ENCODE results near the gene NF1. TPM values are rescaled to one million over a fixed set of nuclear protein-coding genes. Genes with fewer than 3 reads are reported as not detected.
"Not testable (repeated sequence)": the region's sequence is repeated elsewhere in the genome, so short reads cannot be mapped to it uniquely, and the experiment has no call there.

The NF1 gene
- total RNA-seq, 1 donor from 2014 or later, result 30.0 TPM

DNA sequence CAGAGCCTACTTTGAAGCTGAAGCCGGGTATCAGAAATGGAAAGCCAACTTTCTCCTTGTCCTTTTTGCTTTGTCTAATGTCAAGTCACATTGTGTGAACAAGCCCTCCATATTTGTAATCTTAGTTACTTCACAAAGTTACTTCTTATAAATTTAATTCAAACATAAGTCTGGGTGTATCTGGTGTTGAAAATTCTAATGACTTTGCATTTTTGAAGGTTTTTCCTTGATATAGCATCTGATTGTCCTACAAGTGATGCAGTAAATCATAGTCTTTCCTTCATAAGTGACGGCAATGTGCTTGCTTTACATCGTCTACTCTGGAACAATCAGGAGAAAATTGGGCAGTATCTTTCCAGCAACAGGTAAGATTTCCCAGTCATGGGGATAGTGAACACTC is 165.4 kb downstream of the NF1 start:
- Mint-ChIP-seq H3K27ac (no peak overlapping the region), H3K9me3 (no peaks in the 10 kb centered on the region), H3K27me3 (ENCODE audit: insufficient read depth) (no peaks in the 10 kb centered on the region), H3K4me3 (no peak overlapping the region), H3K4me1 (ENCODE audit: low read depth) (no peaks in the 10 kb centered on the region), H3K36me3 (ENCODE audit: low read depth) (no peaks in the 10 kb centered on the region)
- intact Hi-C loops (cut with micrococcal nuclease), result no loop called here
- no peak for DNase-seq (ENCODE audit: low spot score)

GRCh38 chr17:31261601-31262000 is 166.8 kb downstream of the NF1 start:
- intact Hi-C loops (cut with micrococcal nuclease), result no loop called here
- no peaks in the 10 kb centered on the region for H3K9me3 Mint-ChIP-seq
- H3K27me3 Mint-ChIP-seq (ENCODE audit: insufficient read depth), result no peaks in the 10 kb centered on the region
- DNase-seq (ENCODE audit: low spot score), result no peak
- H3K4me3 Mint-ChIP-seq, result no peak overlapping the region
- H3K27ac Mint-ChIP-seq, result no peak overlapping the region
- H3K36me3 Mint-ChIP-seq (ENCODE audit: low read depth), result peaks cover 3% of the 10 kb centered on the region
- H3K4me1 Mint-ChIP-seq (ENCODE audit: low read depth), result no peaks in the 10 kb centered on the region

- H3K4me3 Mint-ChIP-seq; intact Hi-C loops (cut with micrococcal nuclease): not testable (repeated sequence)
Measured at GRCh38 chr17:31262923-31263322, 168.1 kb downstream of the NF1 start.

DNA sequence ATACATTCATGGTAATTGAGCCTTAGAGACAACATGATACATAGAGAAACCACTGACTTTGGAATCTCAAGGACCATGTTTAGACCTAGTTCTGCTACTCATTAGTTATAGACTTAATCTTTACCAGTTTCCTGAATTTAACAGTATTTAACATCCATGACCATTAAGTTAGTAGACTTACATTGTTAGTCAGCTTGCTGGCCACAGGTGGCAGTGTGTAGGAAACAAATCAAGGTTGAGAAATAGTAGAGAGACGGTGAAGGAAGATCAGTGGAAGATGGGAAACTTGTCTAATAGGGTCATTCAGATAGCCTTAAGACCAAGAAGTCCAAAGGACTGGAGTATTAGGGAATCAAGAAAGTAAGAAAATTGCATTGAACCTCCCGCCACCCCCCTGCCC is 171.3 kb downstream of the NF1 start:
- no peaks in the 10 kb centered on the region for H3K4me1 Mint-ChIP-seq (ENCODE audit: low read depth)
- no peak for DNase-seq (ENCODE audit: low spot score)
- H3K9me3 Mint-ChIP-seq, result no peaks in the 10 kb centered on the region
- H3K36me3 Mint-ChIP-seq (ENCODE audit: low read depth), result peaks cover 12% of the 10 kb centered on the region
- no peak overlapping the region for H3K27ac Mint-ChIP-seq
- no peaks in the 10 kb centered on the region for H3K27me3 Mint-ChIP-seq (ENCODE audit: insufficient read depth)
- intact Hi-C loops (cut with micrococcal nuclease), result loop anchor here (1.0 kb wide), 1 partner anchor 107 kb away; no protein-coding TSS in a partner anchor
- H3K4me3 Mint-ChIP-seq, result no peak overlapping the region

More at GRCh38 chr17:31262923-31263322, 168.1 kb downstream of the NF1 start:
- H3K36me3 Mint-ChIP-seq (ENCODE audit: low read depth); H3K27me3 Mint-ChIP-seq (ENCODE audit: insufficient read depth); H3K9me3 Mint-ChIP-seq; H3K27ac Mint-ChIP-seq; DNase-seq (ENCODE audit: low spot score); H3K4me1 Mint-ChIP-seq (ENCODE audit: low read depth): not testable (repeated sequence)

- H3K27ac Mint-ChIP-seq, result no peak overlapping the region
- H3K4me1 Mint-ChIP-seq (ENCODE audit: low read depth), result no peaks in the 10 kb centered on the region
- intact Hi-C loops (cut with micrococcal nuclease), result no loop called here
- H3K4me3 Mint-ChIP-seq, result no peak overlapping the region
- H3K9me3 Mint-ChIP-seq, result no peaks in the 10 kb centered on the region
- no peaks in the 10 kb centered on the region for H3K27me3 Mint-ChIP-seq (ENCODE audit: insufficient read depth)
- H3K36me3 Mint-ChIP-seq (ENCODE audit: low read depth), result peaks cover 12% of the 10 kb centered on the region
- no peak for DNase-seq (ENCODE audit: low spot score)
Measured at GRCh38 chr17:31269036-31269577, 174.3 kb downstream of the NF1 start.

- Mint-ChIP-seq H3K36me3 (ENCODE audit: low read depth) (peaks cover 15% of the 10 kb centered on the region), H3K4me1 (ENCODE audit: low read depth) (no peaks in the 10 kb centered on the region), H3K27ac (no peak overlapping the region), H3K4me3 (no peak overlapping the region), H3K9me3 (no peaks in the 10 kb centered on the region), H3K27me3 (ENCODE audit: insufficient read depth) (no peaks in the 10 kb centered on the region)
- no peak for DNase-seq (ENCODE audit: low spot score)
- intact Hi-C loops (cut with micrococcal nuclease), result no loop called here
Measured at GRCh38 chr17:31269578-31269983, 174.8 kb downstream of the NF1 start.

- intact Hi-C loops (cut with micrococcal nuclease), result no loop called here
- no peak for DNase-seq (ENCODE audit: low spot score)
- Mint-ChIP-seq H3K4me1 (ENCODE audit: low read depth) (no peaks in the 10 kb centered on the region), H3K36me3 (ENCODE audit: low read depth) (peaks cover 20% of the 10 kb centered on the region), H3K9me3 (no peaks in the 10 kb centered on the region), H3K4me3 (no peak overlapping the region), H3K27ac (no peak overlapping the region), H3K27me3 (ENCODE audit: insufficient read depth) (no peaks in the 10 kb centered on the region)
Measured at GRCh38 chr17:31272236-31272635, 177.5 kb downstream of the NF1 start.

DNA sequence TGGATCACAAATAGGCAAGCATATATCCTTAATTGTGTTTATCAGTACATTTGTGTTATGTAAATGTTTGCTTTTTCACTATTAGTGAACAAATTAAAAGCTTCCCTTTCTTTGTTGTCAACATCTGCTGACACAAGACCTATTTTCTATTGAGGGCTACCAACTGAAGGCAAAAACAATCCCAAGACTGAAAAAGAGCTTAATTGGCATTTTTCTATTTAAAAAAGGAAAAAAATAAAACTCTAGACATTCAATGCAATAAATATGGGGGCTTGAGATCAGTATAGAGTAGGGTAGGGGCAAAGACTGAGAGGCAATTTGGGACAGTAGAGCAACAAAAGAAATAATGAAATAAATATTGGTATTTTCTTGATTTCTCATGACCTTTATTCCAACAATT is 178.0 kb downstream of the NF1 start:
- intact Hi-C loops (cut with micrococcal nuclease), result no loop called here
- H3K36me3 Mint-ChIP-seq (ENCODE audit: low read depth), result peaks cover 17% of the 10 kb centered on the region
- no peaks in the 10 kb centered on the region for H3K9me3 Mint-ChIP-seq
- no peak overlapping the region for H3K27ac Mint-ChIP-seq
- H3K4me3 Mint-ChIP-seq, result no peak overlapping the region
- no peaks in the 10 kb centered on the region for H3K27me3 Mint-ChIP-seq (ENCODE audit: insufficient read depth)
- H3K4me1 Mint-ChIP-seq (ENCODE audit: low read depth), result no peaks in the 10 kb centered on the region
- DNase-seq (ENCODE audit: low spot score), result no peak

DNA sequence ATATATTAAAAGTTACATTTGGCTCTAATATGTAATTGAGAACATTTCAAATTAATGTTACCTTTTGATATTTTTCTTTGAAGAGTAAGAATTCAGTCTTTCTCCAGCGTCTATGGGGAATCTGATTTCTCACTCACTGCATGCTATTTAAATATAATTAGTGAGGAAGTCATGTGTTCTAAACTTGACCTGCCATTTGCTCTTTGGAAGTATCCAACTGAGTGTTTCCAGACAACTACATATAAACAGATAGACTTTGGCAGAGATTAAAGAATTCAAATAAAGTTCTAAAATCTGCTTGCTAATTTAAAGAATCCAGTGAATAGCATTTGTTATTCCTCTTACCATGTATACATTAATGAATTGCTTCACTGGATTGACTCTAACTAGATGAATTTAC is 178.7 kb downstream of the NF1 start:
- intact Hi-C loops (cut with micrococcal nuclease), result no loop called here

DNA sequence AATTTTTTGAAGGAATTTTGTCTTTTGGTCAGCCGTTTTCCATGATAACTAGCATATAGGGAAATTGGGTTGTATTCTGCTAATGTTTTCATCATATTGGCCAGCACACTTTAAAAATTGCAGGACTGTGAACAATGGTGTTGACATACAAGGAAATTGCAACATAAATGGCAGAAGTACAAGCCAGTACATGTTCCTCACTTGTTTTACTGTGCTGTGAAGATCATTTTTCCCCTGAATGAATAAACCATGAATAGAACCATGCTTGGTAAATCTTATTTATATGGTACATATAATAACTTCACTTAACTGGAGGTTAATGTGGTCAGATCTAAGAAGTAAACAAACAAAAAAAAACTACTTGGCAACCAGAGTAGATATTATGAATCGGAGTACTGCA is 179.5 kb downstream of the NF1 start:
- intact Hi-C loops (cut with micrococcal nuclease), result no loop called here
- H3K9me3 Mint-ChIP-seq, result no peaks in the 10 kb centered on the region
- H3K36me3 Mint-ChIP-seq (ENCODE audit: low read depth), result peaks cover 11% of the 10 kb centered on the region
- H3K4me3 Mint-ChIP-seq, result no peak overlapping the region
- H3K27me3 Mint-ChIP-seq (ENCODE audit: insufficient read depth), result no peaks in the 10 kb centered on the region
- no peak overlapping the region for H3K27ac Mint-ChIP-seq
- no peaks in the 10 kb centered on the region for H3K4me1 Mint-ChIP-seq (ENCODE audit: low read depth)
- DNase-seq (ENCODE audit: low spot score), result no peak

More for the DNA sequence above, 178.7 kb downstream of the NF1 start:
- H3K27ac Mint-ChIP-seq, result no peak overlapping the region
- peaks cover 15% of the 10 kb centered on the region for H3K36me3 Mint-ChIP-seq (ENCODE audit: low read depth)
- no peaks in the 10 kb centered on the region for H3K27me3 Mint-ChIP-seq (ENCODE audit: insufficient read depth)
- no peak for DNase-seq (ENCODE audit: low spot score)
- H3K4me3 Mint-ChIP-seq, result no peak overlapping the region
- H3K4me1 Mint-ChIP-seq (ENCODE audit: low read depth), result no peaks in the 10 kb centered on the region
- H3K9me3 Mint-ChIP-seq, result no peaks in the 10 kb centered on the region

DNA sequence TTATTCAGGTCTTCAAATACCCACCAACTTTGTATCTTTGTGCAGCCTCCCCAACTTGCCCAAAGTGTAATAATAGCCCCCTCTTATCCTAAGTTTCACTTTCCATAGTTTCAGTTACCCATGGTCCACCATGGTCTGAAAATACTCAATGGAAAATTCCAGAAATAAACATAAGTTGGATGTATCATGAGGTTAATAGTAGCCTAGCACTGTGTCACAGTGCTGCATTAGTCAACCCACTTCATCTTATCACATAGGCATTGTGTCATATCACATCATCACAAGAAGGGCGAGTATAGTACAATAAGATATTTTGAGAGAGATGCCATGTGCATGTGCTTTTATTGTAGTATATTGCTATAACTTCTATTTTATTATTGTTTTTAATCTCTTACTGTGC is 180.3 kb downstream of the NF1 start:
- Mint-ChIP-seq H3K4me3 (no peak overlapping the region), H3K4me1 (ENCODE audit: low read depth) (no peaks in the 10 kb centered on the region), H3K27me3 (ENCODE audit: insufficient read depth) (no peaks in the 10 kb centered on the region), H3K9me3 (no peaks in the 10 kb centered on the region), H3K36me3 (ENCODE audit: low read depth) (peaks cover 13% of the 10 kb centered on the region), H3K27ac (no peak overlapping the region)
- intact Hi-C loops (cut with micrococcal nuclease), result no loop called here
- DNase-seq (ENCODE audit: low spot score), result no peak

GRCh38 chr17:31279401-31279800 is 184.6 kb downstream of the NF1 start:
- intact Hi-C loops (cut with micrococcal nuclease), result no loop called here
- Mint-ChIP-seq H3K4me1 (ENCODE audit: low read depth) (no peaks in the 10 kb centered on the region), H3K4me3 (no peak overlapping the region), H3K27ac (no peak overlapping the region), H3K9me3 (no peaks in the 10 kb centered on the region), H3K27me3 (ENCODE audit: insufficient read depth) (peaks cover 2% of the 10 kb centered on the region), H3K36me3 (ENCODE audit: low read depth) (peaks cover 18% of the 10 kb centered on the region)
- no peak for DNase-seq (ENCODE audit: low spot score)

DNA sequence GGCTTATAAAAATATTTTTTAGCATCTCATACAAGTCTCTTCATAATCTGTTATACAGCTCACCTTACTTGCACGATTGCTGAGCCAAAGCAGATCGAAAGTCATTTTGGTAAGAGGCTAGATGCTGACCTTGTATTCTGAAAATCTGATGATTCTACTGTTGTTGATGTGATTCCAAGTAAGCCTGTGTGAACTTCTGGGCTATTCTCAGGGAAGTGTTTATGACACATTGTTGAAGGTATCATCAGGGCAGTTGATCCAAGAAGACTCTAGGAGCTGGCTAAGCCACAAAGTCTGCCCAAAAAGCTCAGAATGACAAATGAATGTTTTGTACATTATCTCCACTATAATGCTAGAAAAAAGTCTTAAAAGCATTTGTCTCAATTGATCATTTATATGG is 186.3 kb downstream of the NF1 start:
- Mint-ChIP-seq H3K27ac (no peak overlapping the region), H3K4me3 (no peak overlapping the region), H3K9me3 (no peaks in the 10 kb centered on the region), H3K36me3 (ENCODE audit: low read depth) (peaks cover 14% of the 10 kb centered on the region), H3K4me1 (ENCODE audit: low read depth) (no peaks in the 10 kb centered on the region), H3K27me3 (ENCODE audit: insufficient read depth) (peaks cover 2% of the 10 kb centered on the region)
- no peak for DNase-seq (ENCODE audit: low spot score)
- intact Hi-C loops (cut with micrococcal nuclease), result no loop called here

GRCh38 chr17:31283841-31284240 is 189.1 kb downstream of the NF1 start:
- no peak for DNase-seq (ENCODE audit: low spot score)
- Mint-ChIP-seq H3K27me3 (ENCODE audit: insufficient read depth) (peaks cover 3% of the 10 kb centered on the region), H3K9me3 (no peaks in the 10 kb centered on the region), H3K4me3 (no peak overlapping the region), H3K36me3 (ENCODE audit: low read depth) (peaks cover 16% of the 10 kb centered on the region), H3K4me1 (ENCODE audit: low read depth) (no peaks in the 10 kb centered on the region), H3K27ac (no peak overlapping the region)
- intact Hi-C loops (cut with micrococcal nuclease), result no loop called here
